GM18499 (cell line): ENCODE results near the gene BCL2.
A peak's percentile ranks its signal among the peaks of the same experiment; 100 is the strongest.

Experiments used
- ATAC-seq: cut with Tn5 transposase; IDR thresholded peaks from one replicate; pipeline ENCODE4 v1.9.1; 2021; ENCODE audit warnings: moderate number of reproducible peaks; ENCODE audit not compliant: insufficient read depth, unreplicated experiment

The BCL2 gene

DNA sequence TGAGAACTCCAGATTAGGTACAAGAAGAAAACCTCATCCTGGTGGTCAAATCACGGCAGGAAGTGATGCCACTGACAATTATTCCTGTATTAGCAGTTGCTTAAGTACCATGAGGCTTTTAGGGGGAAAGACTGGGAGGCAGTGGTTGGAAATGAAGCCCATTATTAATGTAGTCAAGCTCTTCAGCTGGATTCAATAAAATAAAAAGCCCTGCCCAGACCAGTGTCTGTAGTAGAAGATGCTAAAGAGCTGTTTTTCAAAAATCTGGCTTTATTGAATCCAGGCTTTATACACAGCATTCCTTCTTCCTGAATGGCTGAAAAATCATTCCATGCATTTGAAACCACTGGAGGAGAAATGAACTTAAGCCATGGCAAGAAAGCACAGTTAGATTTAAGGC, 155.2 kb downstream of the BCL2 start:
- ATAC-seq: no peak

DNA sequence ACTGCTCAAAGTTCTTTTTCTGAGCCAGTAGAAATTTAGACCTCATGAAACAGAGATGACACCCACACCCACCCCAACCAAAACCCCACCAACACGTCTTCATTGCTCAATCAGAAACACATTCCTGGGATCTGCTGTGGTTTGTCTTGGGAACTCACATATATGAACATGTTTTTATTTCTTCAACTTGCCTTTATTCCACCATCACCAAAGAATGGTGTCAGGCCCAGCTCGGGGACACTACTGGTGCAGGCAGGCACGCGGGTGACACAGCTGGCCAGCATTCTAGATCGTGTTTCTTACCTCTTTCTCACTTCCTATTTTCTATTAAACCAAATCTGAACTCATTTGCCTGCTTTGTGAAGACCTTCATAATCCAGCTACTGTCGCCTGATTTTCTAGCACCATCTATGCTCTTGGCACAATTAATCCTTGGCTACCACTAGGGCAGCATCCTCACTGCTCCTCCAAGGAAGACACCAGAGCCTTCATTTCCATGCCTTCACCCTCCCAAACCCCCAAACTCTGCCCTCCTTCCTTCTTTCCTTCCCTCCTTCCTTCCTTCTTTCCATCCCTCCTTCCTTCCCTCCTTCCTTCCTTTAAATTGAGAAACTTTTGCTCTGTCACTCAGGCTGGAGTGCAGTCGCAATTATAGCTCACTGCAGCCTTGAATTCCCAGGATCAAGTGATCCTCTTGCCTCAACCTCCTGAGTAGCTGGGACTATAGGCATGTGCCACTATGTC, 157.1 kb downstream of the BCL2 start:
- ATAC-seq: no peak

DNA sequence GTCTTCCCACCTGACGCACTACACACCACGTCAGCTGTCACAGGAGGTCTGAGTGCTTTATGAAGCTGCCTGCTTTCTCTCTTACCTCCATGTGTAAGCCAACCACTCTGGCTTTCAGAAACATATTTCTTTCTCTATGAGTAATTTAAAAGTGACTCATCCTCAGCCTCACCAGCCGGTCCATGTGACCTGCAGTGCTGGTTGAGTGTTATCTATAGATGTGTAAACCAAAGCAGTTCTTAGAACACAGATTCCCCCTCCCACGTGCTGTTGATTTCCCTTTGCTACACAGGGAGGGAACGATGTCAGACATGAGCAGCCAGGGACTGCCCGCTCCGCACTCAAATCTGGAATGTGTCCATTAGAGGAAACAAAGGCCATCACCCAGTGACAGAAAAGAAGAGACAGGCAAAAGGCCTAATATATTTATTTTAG, 157.8 kb downstream of the BCL2 start:
- ATAC-seq: peak; percentile 55

DNA sequence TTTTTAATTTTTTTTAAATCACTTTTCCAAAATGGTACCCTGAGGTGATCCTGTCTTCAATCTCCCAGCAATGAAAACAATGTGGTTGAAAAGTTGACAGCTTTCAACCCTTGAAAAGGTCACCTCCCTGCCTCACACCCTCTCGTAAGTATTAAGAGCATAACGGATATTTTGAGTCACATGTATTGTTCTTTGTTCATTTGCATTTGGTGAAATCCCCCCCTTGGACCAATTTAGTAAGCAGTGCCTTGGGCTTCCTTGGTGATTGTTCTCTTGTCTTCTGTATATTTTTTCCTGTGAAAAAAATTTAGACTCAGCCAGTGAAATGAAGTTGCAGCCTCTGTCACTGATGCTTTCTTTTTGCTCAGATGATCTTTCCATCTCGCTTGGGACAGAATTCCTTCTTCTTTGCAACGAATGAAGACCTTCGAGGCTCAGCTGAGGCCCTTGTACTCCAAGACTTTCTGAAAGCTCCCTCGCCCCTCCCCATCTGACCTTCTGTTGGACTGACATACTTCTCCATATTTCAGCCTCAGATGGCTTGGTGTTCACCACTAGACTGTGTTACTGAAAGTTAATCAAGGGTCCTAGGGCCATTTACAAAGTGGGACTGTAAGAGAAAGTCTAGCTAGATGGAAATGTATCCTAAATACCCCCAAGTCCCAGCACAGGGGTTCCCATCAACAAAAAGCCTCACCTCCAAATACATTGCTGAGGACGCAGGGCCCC, 158.4 kb downstream of the BCL2 start:
- ATAC-seq: peak; percentile 17

DNA sequence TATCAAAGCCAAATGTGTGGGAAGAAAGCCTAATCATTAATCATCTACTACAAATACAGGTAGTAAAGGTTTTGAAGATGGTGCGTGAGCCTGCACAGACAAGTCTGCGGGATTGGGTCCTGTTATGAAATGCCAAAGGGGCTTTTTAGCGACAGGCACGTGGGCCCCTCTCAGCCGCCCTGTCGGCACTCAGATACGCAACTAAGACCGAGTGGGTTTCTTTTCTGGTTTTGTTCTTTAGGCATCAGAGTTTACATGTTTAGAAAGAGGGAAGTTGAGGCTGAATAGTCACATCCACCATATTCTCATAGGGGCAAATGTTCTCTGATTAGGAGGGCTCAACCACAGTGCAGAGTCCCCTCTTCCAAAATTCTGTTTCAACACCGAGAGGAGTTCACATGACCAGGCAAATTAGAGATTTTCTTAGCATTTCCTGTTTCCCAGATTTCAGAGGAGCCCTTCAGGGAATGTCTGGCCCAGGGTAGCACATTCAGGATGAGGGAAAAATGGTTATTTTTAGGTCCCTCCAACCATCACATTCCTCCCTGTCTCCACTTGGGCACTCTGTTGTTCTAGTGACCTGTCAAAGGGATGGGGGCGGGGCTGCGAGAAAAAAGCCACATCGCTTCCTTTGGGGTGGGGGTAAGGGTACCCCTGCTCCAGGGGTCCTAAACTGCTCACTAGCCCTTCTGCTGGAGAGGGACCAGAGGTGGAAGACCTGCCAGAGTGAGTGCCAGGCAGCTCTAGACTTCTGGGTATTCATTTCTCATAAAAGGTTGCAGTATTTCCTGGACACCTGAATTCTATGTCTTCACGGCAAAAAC, 159.2 kb downstream of the BCL2 start:
- ATAC-seq: no peak

DNA sequence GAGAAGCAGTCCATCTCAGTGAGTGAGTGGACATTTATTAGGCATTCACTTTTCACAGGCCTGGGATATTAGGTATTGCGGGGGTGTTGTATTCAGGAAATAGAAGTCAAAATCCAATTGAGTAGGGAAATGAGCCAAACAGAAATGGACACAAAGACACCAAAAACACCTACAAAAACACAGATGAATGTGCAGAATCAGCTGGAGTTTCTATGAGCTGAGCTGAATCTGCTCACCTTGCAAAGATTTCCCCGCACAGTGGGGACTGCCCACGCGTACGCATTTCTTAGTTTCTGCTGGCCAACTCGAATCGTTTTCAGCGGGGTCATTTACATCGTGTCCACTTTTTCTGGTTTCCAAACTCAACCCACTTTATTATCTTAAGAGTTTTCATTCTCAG, 160.0 kb downstream of the BCL2 start:
- no peak for ATAC-seq

DNA sequence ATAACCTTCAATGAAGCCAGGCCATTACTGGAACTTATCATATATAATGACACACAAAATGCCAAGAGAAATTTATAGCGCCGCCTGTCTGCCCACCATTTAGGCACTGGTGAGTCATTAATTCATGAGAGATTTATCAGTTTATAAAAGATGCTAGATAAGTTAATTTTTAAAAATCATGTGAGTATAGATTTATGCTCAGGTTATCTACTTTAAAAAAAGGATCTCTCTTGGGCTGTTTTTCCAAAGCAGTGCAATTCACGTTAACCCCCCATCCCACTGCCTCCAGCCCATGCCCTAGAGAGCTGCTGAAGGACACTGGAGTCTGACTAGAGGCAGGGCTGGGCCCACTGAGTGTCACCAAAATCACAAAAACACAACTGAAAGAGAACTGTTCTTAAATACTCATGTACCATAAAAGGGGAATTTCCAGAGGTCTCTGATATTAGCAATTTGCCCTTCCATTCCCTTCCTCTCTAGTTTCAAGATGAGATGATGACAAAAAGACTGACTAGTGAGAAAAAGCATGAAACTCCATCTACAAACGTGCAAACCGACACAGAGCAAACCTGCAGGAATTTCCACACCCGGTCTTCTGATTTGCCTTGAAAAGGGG, 160.8 kb downstream of the BCL2 start:
- ATAC-seq: peak; percentile 21

DNA sequence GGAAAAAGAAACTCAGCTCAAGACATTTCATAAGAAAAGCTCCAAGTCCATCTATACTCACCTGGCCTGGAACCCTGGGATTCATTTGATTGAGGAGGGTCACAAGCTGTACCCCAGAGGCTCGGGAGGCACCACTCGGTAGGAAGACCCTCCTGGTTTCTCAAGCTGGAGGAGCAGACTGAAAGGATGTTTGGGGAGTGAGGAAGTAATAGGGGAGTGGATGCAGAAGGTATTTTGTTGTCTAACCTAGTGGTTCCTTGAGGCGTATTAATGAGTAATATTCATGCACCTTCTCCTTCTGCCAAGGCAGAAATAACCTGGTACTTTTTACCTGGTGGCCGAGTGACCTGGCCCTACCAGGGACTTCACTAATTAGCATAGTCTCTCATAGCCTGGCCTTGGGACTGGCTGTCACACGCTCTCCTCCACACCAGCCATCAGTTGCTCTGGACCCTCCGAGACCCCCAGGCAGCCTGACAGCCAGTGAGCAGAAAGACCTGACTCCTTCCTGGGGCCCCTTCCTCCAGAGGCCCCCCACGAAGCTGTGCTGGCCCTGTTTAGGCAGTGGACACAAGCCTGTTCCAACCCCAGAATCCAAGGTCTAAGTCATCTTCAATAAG, 161.4 kb downstream of the BCL2 start:
- ATAC-seq: no peak

DNA sequence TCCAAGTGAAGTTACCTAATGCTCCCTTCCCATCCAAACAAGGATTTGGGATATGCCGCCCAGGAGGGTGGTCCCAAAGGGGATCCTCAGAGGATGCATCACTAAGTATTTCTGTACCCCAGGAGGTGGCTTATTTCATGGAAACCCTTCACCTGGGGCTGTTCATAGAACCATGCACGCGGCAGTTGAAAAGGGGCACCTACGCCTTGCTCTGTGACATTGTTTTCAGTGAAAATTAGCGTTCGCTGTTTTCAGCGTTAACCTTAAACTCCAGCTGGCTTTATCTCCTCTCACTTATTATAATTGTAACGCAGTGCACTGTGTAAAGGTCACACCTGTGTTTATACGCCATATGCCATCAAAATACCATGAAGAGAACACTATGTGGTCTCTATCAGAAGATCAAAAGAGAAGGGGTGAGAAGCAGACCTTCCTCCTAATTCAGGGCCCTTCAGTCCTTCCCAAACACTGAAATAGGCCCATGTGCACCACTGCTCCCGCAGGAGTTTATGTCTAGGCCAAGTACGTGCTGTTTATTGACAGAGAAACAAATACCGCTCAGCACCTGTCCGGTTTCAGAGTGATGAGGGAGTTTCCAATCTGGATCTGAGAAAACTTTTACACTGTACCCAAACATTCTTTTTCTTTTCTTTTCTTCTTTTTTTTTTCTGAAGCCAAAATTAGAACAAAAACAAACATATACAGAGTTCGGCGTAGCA, 162.1 kb downstream of the BCL2 start:
- ATAC-seq: no peak

DNA sequence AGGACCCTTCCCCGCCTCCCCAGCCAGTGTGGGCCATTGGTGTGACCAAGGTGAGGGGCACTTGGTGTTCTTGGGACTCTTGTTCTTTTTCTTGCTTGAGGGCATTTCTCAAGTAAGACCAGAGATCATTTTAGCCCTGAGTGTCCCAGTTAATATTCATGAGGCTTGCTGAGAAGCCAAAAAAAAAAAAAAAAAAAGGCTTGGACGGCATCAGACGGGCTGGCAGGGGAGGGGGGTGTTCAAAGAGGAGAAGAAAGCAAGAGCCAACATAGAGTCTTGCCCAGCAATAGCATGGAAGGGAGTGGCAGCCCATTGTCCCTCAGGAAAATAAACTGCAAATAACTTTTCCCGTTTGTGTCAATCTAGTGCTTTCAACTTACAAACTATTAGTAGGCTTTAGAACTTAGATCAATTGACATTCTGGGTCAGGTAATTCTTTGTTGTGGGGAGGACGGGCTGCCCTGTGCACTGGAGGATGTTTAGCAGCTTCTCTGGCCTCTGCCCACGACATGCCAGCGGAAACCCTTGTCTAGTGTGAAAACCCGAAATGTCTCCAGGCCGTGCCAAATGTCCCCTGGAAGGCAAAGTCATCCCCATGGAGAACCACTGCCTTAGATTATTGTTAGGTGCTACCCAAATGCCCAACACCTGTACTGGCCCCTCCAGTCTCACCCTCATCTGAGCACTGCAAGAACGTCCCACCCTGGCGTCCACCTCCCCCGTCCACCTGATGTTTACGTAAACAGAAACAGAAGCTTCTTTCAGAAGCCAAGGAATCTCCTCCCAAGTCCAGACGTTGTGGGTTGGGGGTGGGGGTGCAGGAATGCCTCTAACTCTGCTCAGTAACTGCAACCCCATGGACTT, 163.4 kb downstream of the BCL2 start:
- no peak for ATAC-seq

DNA sequence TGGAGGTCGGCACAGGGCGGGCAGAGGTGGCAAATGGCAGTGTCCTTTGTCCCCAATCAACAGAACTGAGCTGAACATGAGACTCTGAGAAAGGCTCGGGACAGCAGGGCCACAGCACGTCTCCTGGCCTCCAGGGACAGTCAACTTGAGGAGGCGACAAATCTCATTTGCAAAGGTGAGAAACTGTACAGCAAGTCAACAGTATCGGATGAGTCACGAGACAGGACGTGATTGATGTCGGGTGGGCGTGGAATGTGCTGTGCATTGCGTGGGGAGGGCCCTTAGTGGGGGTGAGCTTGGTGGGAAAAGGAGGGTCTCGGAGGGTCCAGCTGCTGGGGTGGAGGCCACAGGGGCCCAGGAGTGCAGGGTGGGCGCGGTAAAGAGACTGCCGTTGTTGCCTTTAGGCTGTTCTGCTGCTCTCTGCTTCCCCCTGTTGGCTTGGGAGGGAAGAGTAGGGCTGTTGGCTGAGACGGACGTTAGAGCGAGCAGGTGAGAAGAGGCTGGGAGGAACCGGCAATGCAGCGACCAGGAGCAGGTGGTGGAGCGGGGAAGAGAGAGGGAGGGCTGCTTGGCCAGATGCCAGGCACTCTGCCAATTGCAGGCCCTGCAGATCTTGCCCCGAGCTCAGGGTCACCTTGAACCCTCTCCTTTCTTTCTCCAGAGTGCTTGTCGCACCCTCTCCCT, 164.3 kb downstream of the BCL2 start:
- ATAC-seq: peak; percentile 32

DNA sequence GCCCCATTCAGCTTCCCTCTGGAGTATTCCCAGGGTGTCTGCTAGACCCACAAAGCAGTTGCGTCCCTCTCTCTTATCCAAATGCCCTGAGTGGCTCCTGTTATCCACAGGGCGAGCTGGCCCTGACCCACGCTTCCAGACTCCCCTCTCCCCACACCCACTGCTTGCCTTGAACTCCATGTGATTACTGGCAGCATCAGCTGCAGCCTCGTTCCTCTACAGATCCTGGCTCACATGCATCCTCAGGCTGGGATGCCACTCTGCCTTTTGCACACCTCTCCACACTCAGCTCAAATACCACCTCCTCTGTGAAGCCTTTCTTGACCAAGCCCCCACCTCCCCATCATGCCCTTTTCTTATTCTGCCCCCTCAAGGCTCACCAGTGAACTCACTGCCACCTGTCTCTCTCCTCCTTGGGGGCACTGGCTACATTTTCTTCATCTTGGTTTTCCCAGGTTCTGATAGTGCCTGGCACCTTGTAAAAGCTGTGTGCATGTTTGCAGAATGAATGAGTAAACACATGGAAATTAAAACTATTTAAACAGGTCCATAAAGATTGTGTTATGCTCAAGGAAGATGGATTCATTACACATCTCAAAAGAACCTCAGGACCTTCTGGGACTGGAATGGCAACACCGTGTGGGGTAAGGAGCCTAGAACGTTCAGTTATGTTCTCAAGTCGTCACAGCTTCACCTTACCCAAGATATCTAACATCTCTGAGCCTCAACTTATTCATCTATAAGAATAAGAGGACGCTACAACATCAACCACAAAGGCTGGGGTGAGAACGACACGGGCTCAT, 165.0 kb downstream of the BCL2 start:
- no peak for ATAC-seq

DNA sequence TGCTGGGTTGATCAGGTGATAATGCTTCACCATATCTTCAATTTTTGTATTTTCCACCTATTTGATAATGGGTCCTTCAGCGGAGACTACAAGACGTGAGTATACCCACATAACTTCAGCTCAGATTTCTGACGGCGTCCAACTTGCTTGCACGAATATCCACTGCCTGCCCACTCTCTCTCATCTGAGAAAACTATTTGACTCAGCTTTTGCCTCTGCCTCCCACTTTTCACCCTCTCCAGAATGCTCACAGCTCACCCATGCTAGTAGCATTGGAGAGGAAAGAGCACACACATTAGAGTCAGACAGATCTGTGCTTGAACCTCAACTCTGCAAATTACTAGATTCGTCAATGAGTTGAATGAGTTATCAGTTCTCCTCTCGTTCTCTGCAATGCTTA, 166.8 kb downstream of the BCL2 start:
- ATAC-seq: no peak

DNA sequence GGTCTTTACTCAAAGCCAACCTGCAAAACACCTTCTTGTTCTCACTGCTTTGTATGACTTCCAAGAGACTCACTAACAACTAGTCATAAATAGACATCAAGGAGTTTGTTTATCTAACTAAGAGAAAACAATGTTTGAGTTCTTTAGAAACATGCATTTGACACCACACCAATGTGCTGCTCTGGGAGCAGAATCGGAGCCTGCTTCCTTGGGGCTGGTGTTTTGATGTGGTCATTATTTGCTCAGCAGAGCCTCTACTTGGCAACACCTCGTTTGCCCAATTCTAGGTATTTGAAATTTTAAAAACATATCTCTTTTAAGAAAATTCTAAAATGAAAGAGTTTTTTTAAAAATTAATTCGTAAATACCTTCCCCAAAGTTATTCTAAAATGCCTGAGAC, 167.5 kb downstream of the BCL2 start:
- ATAC-seq: no peak

DNA sequence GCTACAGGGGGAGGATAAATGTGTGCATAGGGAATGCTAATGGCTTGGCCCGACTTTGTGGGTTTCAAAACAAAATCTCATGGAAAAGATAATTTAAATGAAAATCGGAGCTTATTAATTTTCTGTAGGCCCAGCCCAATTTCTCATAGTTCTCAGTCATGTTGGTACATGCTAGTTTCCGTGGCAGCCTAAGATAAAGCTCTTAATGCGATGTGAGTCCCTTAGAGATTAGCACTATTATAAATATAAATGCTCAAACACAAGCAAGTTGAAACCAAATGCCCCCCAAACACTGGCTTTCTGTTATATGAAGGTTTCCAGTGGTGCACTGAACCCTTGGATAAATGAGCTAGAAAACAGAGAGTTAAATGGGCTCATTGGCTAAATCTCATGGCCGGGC, 168.0 kb downstream of the BCL2 start:
- no peak for ATAC-seq

DNA sequence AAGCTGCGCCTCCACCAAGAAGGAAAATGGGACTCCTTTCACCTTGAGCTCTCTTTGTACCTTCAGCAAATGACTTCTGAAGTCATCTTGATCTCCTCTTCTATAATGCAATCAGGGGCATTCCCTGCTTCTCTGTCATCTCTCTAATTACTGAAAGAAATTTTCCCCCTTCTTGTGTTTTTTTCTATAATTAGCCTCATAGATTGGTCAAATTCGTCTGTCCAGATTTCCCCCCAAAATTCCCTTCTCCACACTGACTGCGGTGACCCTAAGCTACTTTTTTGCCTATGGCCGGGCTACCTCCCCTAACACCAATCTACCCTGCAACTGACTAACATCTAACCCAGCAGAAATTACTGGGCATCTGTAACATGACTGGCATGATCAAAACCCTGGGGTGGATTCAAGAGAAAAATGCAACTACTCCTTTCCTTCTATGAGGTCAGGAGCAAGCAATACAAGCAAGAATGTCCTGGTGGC, 168.6 kb downstream of the BCL2 start:
- no peak for ATAC-seq

DNA sequence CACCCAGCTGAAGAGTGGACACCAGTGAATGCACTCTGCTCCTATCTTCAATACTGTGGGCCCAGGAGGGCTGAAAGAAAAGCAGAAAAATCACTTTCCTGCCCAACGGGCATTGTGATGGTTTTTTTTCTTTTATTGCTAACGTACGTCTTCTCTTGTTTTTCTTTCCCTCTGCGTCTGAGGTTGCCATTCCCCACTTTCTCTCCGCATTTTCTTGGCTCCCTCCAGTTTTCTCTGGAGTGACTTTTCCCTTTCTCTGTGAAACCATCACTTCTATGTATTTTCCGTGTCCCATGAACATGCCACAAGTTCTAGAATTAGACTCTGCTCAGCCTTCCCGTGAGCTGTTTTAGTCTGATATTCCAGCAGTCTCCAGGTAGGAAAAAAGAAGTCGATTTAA, 169.2 kb downstream of the BCL2 start:
- no peak for ATAC-seq
